ENCODE measurements around the gene NCKAP5L. TPM values are rescaled to one million over a fixed set of nuclear protein-coding genes. Genes with fewer than 3 reads are reported as not detected.

NCKAP5L gene
- total and polyA plus RNA-seq, 2 experiments from 2014 or later = 10.2 to 37.0 TPM

- peaks cover 6% of the 10 kb centered on the region for H3K27me3 Mint-ChIP-seq (ENCODE audit: insufficient read depth, low read depth, poor library complexity)
- H3K27ac ChIP-seq (ENCODE audit: low read depth) = no peak overlapping the region
- no peak overlapping the region for H3K4me3 ChIP-seq
- peaks cover 11% of the 10 kb centered on the region; the same call in 2 of the 3 replicates for H3K4me1 Mint-ChIP-seq
- no peaks in the 10 kb centered on the region for H3K9me2 ChIP-seq (ENCODE audit: insufficient read depth)
- no peaks in the 10 kb centered on the region for H3K9me3 Mint-ChIP-seq
- peaks cover 23% of the 10 kb centered on the region for H4K20me1 ChIP-seq (replicated peaks; ENCODE audit: insufficient read depth)
- peaks cover 22% of the 10 kb centered on the region; the same call in 1 of the 2 replicates for H3F3A ChIP-seq (replicated peaks; ENCODE audit: low read depth)
- H3K27me3 ChIP-seq (ENCODE audit: insufficient read depth) = no peaks in the 10 kb centered on the region
- DNase-seq (ENCODE audit: low spot score) = no peak
- H3K36me3 ChIP-seq (ENCODE audit: insufficient read depth) = peaks cover 51% of the 10 kb centered on the region
- peak overlapping the region; percentile 52; the same call in 1 of the 2 replicates for H3K27ac Mint-ChIP-seq
- H2AFZ ChIP-seq = no peak overlapping the region
- H3K4me3 Mint-ChIP-seq = no peak overlapping the region
- H3K4me1 ChIP-seq (ENCODE audit: insufficient read depth) = no peaks in the 10 kb centered on the region
- no peaks in the 10 kb centered on the region for H3K79me2 ChIP-seq (replicated peaks; ENCODE audit: insufficient read depth)
- no peak for ATAC-seq
- no peak for TF ChIP-seq ETS1 (IDR thresholded peaks at IDR 0.05)
- no peak for TF ChIP-seq JUNB (IDR thresholded peaks at IDR 0.05; ENCODE audit: unreplicated experiment)
- TF ChIP-seq CREB1 (CRISPR knock-in tag; IDR thresholded peaks at IDR 0.05; ENCODE audit: low read depth) = no peak
- no peak for TF ChIP-seq EZH2phosphoT487 (IDR thresholded peaks at IDR 0.05; ENCODE audit: unreplicated experiment)
- TF ChIP-seq ZNF114 (CRISPR knock-in tag; IDR thresholded peaks at IDR 0.05) = no peak
- TF ChIP-seq NANOG (IDR thresholded peaks at IDR 0.05; ENCODE audit: borderline replicate concordance) = no peak
- TF ChIP-seq ZNF331 (CRISPR knock-in tag; IDR thresholded peaks at IDR 0.05; ENCODE audit: low read depth) = no peak
- no peak for TF ChIP-seq REST (IDR thresholded peaks at IDR 0.05; ENCODE audit: unreplicated experiment)
- TF ChIP-seq STAT1 (IDR thresholded peaks at IDR 0.05; ENCODE audit: unreplicated experiment) = no peak
- TF ChIP-seq POLR2AphosphoS5 (IDR thresholded peaks at IDR 0.05; ENCODE audit: low read depth) = no peak
- TF ChIP-seq ZNF462 (CRISPR knock-in tag; IDR thresholded peaks at IDR 0.05) = no peak
- TF ChIP-seq CTCF (conservative IDR thresholded peaks at IDR 0.05; ENCODE audit: low read depth in 2 of 2) = no peak
- no peak for TF ChIP-seq EZH2 (IDR thresholded peaks at IDR 0.05; ENCODE audit: low read depth, unreplicated experiment)
- H3K4me2 ChIP-seq = no peak overlapping the region
- peaks cover 60% of the 10 kb centered on the region for H3K36me3 Mint-ChIP-seq (ENCODE audit: low read depth)
Measured at GRCh38 chr12:49764126-49764525, 64.1 kb downstream of the NCKAP5L start.

Data from GM23338 (cell line).